Measurements from ENCODE around the gene VTI1A. TPM values are rescaled to one million over a fixed set of nuclear protein-coding genes. Genes with fewer than 3 reads are reported as not detected.
A peak's percentile ranks its signal among the peaks of the same experiment; 100 is the strongest.

Gene VTI1A
- total and polyA plus RNA-seq, 2 of the 13 experiments (the other 11 are each of a cell fraction or from before 2014, with no cell fraction given) = 11.7 to 32.7 TPM

- TF ChIP-seq THAP9 (CRISPR knock-in tag; IDR thresholded peaks at IDR 0.05; ENCODE audit: borderline replicate concordance) = peak; percentile 79; the same call in 1 of the 2 replicates
- TF ChIP-seq TFDP1 (CRISPR knock-in tag; IDR thresholded peaks at IDR 0.05; ENCODE audit: borderline replicate concordance) = peak; percentile 67
- no peak; the same call in 1 of the 2 replicates for TF ChIP-seq ZNF773 (CRISPR knock-in tag; IDR thresholded peaks at IDR 0.05; ENCODE audit: borderline replicate concordance)
- peak; percentile 71 for TF ChIP-seq YEATS4 (CRISPR knock-in tag; IDR thresholded peaks at IDR 0.05; ENCODE audit: borderline replicate concordance)
- no peak for TF ChIP-seq HOMEZ (CRISPR knock-in tag; IDR thresholded peaks at IDR 0.05; ENCODE audit: low read depth)
- TF ChIP-seq GLI4 (CRISPR knock-in tag; IDR thresholded peaks at IDR 0.05; ENCODE audit: borderline replicate concordance) = peak; percentile 44; the same call in 1 of the 2 replicates
- peak; percentile 59; the same call in 1 of the 2 replicates for TF ChIP-seq ZNF710 (CRISPR knock-in tag; IDR thresholded peaks at IDR 0.05; ENCODE audit: borderline replicate concordance)
- peak; percentile 59; the same call in 1 of the 2 replicates for TF ChIP-seq TFAP4 (IDR thresholded peaks at IDR 0.05; ENCODE audit: borderline replicate concordance, low read depth)
- TF ChIP-seq ZNF501 (CRISPR knock-in tag; IDR thresholded peaks at IDR 0.05) = peak; percentile 91
- TF ChIP-seq RAD51 (IDR thresholded peaks at IDR 0.05; ENCODE audit: borderline replicate concordance) = no peak
- peak; percentile 76; the same call in 1 of the 2 replicates for TF ChIP-seq SIN3A (IDR thresholded peaks at IDR 0.05; ENCODE audit: borderline replicate concordance, low read depth, low read length)
- TF ChIP-seq ZSCAN9 (CRISPR knock-in tag; IDR thresholded peaks at IDR 0.05; ENCODE audit: borderline replicate concordance) = 0 out of 2 replicates have a peak, but pooled peaks have one; percentile 28
- no peak for TF ChIP-seq SUZ12 (IDR thresholded peaks at IDR 0.05; ENCODE audit: low read depth, low read length)
- no peak; the same call in 1 of the 2 replicates for TF ChIP-seq ZNF678 (CRISPR knock-in tag; IDR thresholded peaks at IDR 0.05)
- TF ChIP-seq SNAPC5 (CRISPR knock-in tag; IDR thresholded peaks at IDR 0.05; ENCODE audit: borderline replicate concordance) = no peak
- TF ChIP-seq ZNF335 (CRISPR knock-in tag; IDR thresholded peaks at IDR 0.05) = no peak
- TF ChIP-seq ZNF709 (CRISPR knock-in tag; IDR thresholded peaks at IDR 0.05) = peak; percentile 37; the same call in 1 of the 2 replicates
- no peak for TF ChIP-seq SP1 (IDR thresholded peaks at IDR 0.05)
- TF ChIP-seq SP1 (CRISPR knock-in tag; IDR thresholded peaks at IDR 0.05) = no peak
- TF ChIP-seq RFX5 (IDR thresholded peaks at IDR 0.05; ENCODE audit: low read depth, low read length) = no peak
These were observed at the start of gene VTI1A, which contains the start of gene ZDHHC6 (continued) for GRCh38 chr10:112446855-112447619.

All from HepG2 (cell line).